IMR-90 (cell line): ENCODE measurements around the gene PPP4C. TPM values are rescaled to one million over a fixed set of nuclear protein-coding genes. Genes with fewer than 3 reads are reported as not detected.

ENCODE experiments used
- ATAC-seq: fragments of 200-7000 bp; cut with Tn5 transposase; 2 replicates; pipeline ENCODE4 v1.9.1; 2020; ENCODE audit warnings: low read depth, mild to moderate bottlenecking, moderate library complexity
- BruUV-seq: library from RNA; stranded (reverse); fragments of 400-500 nt; replicated peaks from 2 replicates; lab custom pipeline; 2021; lab: Mats Ljungman, UMichigan
- CTCF ChIA-PET: fragments of 300-600 bp; formaldehyde crosslinking; extraction: SDS; loops from one replicate; lab custom pipeline; 2021; ENCODE audit warnings: antibody characterized with exemption; lab: Yijun Ruan, JAX
- POLR2A ChIA-PET: fragments of 300-600 bp; sonication (Branson Sonifier 250); formaldehyde crosslinking; loops from one replicate; lab custom pipeline; 2022; ENCODE audit warnings: antibody characterized with exemption; ENCODE audit not compliant: unreplicated experiment; lab: Charles Lee
- DNase-seq: peaks from one replicate; pipeline ENCODE4 v3.0.0; 2013
- H2AFZ ChIP-seq: replicated peaks from 2 replicates; pipeline ENCODE3; 2013; ENCODE audit warnings: low read length, mild to moderate bottlenecking; ENCODE audit not compliant: poor library complexity
- H2AK5ac ChIP-seq: 2 replicates; pipeline ENCODE4 v1.6.1; 2013; ENCODE audit warnings: low read depth, low read length, inconsistent platforms
- H2AK9ac ChIP-seq: replicated peaks from 2 replicates; pipeline ENCODE3; 2013; ENCODE audit warnings: mild to moderate bottlenecking, low read depth, low read length, moderate library complexity; ENCODE audit not compliant: poor library complexity
- H2BK120ac ChIP-seq: 2 replicates; pipeline ENCODE4 v1.6.1; 2013; ENCODE audit warnings: low read depth, low read length, inconsistent platforms
- H2BK15ac ChIP-seq: 3 replicates; pipeline ENCODE4 v1.6.1; 2013; ENCODE audit warnings: low read depth, low read length, inconsistent platforms
- H2BK20ac ChIP-seq: 2 replicates; pipeline ENCODE4 v1.6.1; 2013; ENCODE audit warnings: low read depth, mild to moderate bottlenecking, inconsistent platforms, low read length, moderate library complexity
- H2BK5ac ChIP-seq: 2 replicates; pipeline ENCODE4 v1.6.1; 2013; ENCODE audit warnings: mild to moderate bottlenecking, low read depth, low read length, inconsistent platforms; ENCODE audit not compliant: poor library complexity, severe bottlenecking
- H3K14ac ChIP-seq: replicated peaks from 2 replicates; pipeline ENCODE4 v1.6.1; 2013; ENCODE audit warnings: low read depth, low read length, inconsistent platforms
- H3K18ac ChIP-seq: 2 replicates; pipeline ENCODE4 v1.6.1; 2013; ENCODE audit warnings: low read depth, low read length, control low read depth
- H3K23ac ChIP-seq: 2 replicates; pipeline ENCODE4 v1.6.1; 2013; ENCODE audit warnings: low read depth, low read length, inconsistent platforms
- H3K27ac ChIP-seq: 2 replicates; pipeline ENCODE4 v1.5.1; 2013; ENCODE audit warnings: mild to moderate bottlenecking, control low read depth, low read length; ENCODE audit not compliant: insufficient read depth
- H3K27me3 ChIP-seq: 2 replicates; pipeline ENCODE4 v1.6.1; 2013; ENCODE audit warnings: low read length; ENCODE audit not compliant: control insufficient read depth, insufficient read depth
- H3K36me3 ChIP-seq: 2 replicates; pipeline ENCODE4 v1.6.1; 2013; ENCODE audit warnings: low read length, mixed read lengths; ENCODE audit not compliant: control insufficient read depth, insufficient read depth
- H3K4ac ChIP-seq: 2 replicates; pipeline ENCODE4 v1.6.1; 2013; ENCODE audit warnings: low read depth, low read length, inconsistent platforms
- H3K4me1 ChIP-seq: 2 replicates; pipeline ENCODE4 v1.6.1; 2013; ENCODE audit warnings: low read length, mixed read lengths; ENCODE audit not compliant: control insufficient read depth, insufficient read depth
- H3K4me2 ChIP-seq: 2 replicates; pipeline ENCODE4 v1.6.1; 2013; ENCODE audit warnings: low read depth, mild to moderate bottlenecking, control low read depth, low read length, moderate library complexity
- H3K4me3 ChIP-seq: 2 replicates; pipeline ENCODE4 v1.5.1; 2013; ENCODE audit warnings: low read depth, mild to moderate bottlenecking, control low read depth, low read length, moderate library complexity; ENCODE audit not compliant: insufficient read depth
- H3K56ac ChIP-seq: 2 replicates; pipeline ENCODE4 v1.6.1; 2013; ENCODE audit warnings: low read length, inconsistent platforms; ENCODE audit not compliant: insufficient read depth; ENCODE audit errors: extremely low read depth
- H3K79me1 ChIP-seq, 2 experiments: 2 replicates each; pipeline ENCODE4 v1.6.1; 2013; ENCODE audit warnings: low read length in 2 of 2, inconsistent platforms in 1 of 2, low read depth in 1 of 2
- H3K9ac ChIP-seq: 2 replicates; pipeline ENCODE4 v1.6.1; 2013; ENCODE audit warnings: low read depth, low read length, control low read depth
- H3K9me1 ChIP-seq: 2 replicates; pipeline ENCODE4 v1.6.1; 2013; ENCODE audit warnings: low read length, inconsistent platforms; ENCODE audit not compliant: insufficient read depth
- H3K9me3 ChIP-seq: 2 replicates; pipeline ENCODE4 v1.6.1; 2013; ENCODE audit warnings: low read length; ENCODE audit not compliant: control insufficient read depth, insufficient read depth
- H4K20me1 ChIP-seq: 2 replicates; pipeline ENCODE4 v1.6.1; 2013; ENCODE audit warnings: low read length, inconsistent platforms; ENCODE audit not compliant: insufficient read depth
- H4K5ac ChIP-seq: 2 replicates; pipeline ENCODE4 v1.6.1; 2013; ENCODE audit warnings: mild to moderate bottlenecking, low read depth, low read length, control low read depth
- H4K8ac ChIP-seq, 2 experiments: 2 replicates each; pipeline ENCODE4 v1.6.1; 2013; ENCODE audit warnings: low read depth in 2 of 2, low read length in 2 of 2, control low read depth in 1 of 2, inconsistent platforms in 1 of 2
- H4K91ac ChIP-seq: 2 replicates; pipeline ENCODE4 v1.6.1; 2013; ENCODE audit warnings: low read depth, low read length, inconsistent platforms; ENCODE audit not compliant: insufficient read depth
- BHLHE40 ChIP-seq: fragments of 150-350 bp; IDR thresholded peaks from 2 replicates; pipeline ENCODE4 v1.6.1; 2016; ENCODE audit warnings: mild to moderate bottlenecking, low read depth, low read length
- CEBPB ChIP-seq: IDR thresholded peaks from 2 replicates; pipeline ENCODE4 v1.6.1; 2012; ENCODE audit warnings: low read depth, low read length, improper control_type of control experiment
- CHD1 ChIP-seq: IDR thresholded peaks from 2 replicates; pipeline ENCODE4 v1.6.1; 2012; ENCODE audit warnings: low read depth, low read length, improper control_type of control experiment
- CTCF ChIP-seq: conservative IDR thresholded peaks from 2 replicates; pipeline ENCODE4 v1.5.1; 2012; ENCODE audit warnings: mild to moderate bottlenecking, low read depth, low read length, improper control_type of control experiment
- FOS ChIP-seq: fragments of 150-350 bp; IDR thresholded peaks from 2 replicates; pipeline ENCODE4 v1.6.1; 2016; ENCODE audit warnings: low read depth, low read length
- MAFK ChIP-seq: IDR thresholded peaks from 2 replicates; pipeline ENCODE4 v1.6.1; 2012; ENCODE audit warnings: low read depth, low read length, improper control_type of control experiment
- MAZ ChIP-seq: IDR thresholded peaks from 2 replicates; pipeline ENCODE4 v1.6.1; 2012; ENCODE audit warnings: low read depth, mild to moderate bottlenecking, low read length, improper control_type of control experiment, moderate library complexity, borderline replicate concordance
- MXI1 ChIP-seq: IDR thresholded peaks from 2 replicates; pipeline ENCODE4 v1.6.1; 2012; ENCODE audit warnings: low read depth, mild to moderate bottlenecking, low read length, moderate library complexity, borderline replicate concordance
- NFE2L2 ChIP-seq: fragments of 150-350 bp; IDR thresholded peaks from 2 replicates; pipeline ENCODE4 v1.6.1; 2016; ENCODE audit warnings: low read depth, mild to moderate bottlenecking, low read length
- POLR2A ChIP-seq: IDR thresholded peaks from 2 replicates; pipeline ENCODE4 v1.6.1; 2012; ENCODE audit warnings: mild to moderate bottlenecking, low read depth, low read length
- RAD21 ChIP-seq: IDR thresholded peaks from 2 replicates; pipeline ENCODE4 v1.6.1; 2012; ENCODE audit warnings: low read length, improper control_type of control experiment
- RCOR1 ChIP-seq: IDR thresholded peaks from 2 replicates; pipeline ENCODE4 v1.6.1; 2012; ENCODE audit warnings: mild to moderate bottlenecking, low read length, improper control_type of control experiment; ENCODE audit not compliant: insufficient replicate concordance
- RFX5 ChIP-seq: IDR thresholded peaks from 2 replicates; pipeline ENCODE4 v1.8.0; 2012; ENCODE audit warnings: low read depth, mild to moderate bottlenecking, low read length, moderate library complexity
- SMC3 ChIP-seq: fragments of 150-350 bp; IDR thresholded peaks from 2 replicates; pipeline ENCODE4 v1.6.1; 2016; ENCODE audit warnings: low read depth, mild to moderate bottlenecking, antibody characterized with exemption, low read length, moderate library complexity
- USF2 ChIP-seq: fragments of 150-350 bp; IDR thresholded peaks from 2 replicates; pipeline ENCODE4 v1.6.1; 2017; ENCODE audit warnings: mild to moderate bottlenecking, antibody characterized with exemption, low read length, low read depth
- WGBS, 2 experiments: methylation state at CpG; one replicate each; pipeline versions ENCODE4 v1.1.5 to v1.1.7; 2013; ENCODE audit warnings: missing lambda C conversion rate in 2 of 2; ENCODE audit not compliant: insufficient read length in 1 of 2; ENCODE audit errors: extremely low coverage in 2 of 2; 5-methylcytosine and 5-hydroxymethylcytosine counted together
- dilution Hi-C: fragments of 300-500 bp; cut with HindIII; formaldehyde crosslinking; loops from one replicate; pipeline ENCODE4 v1.14.3; 2018; ENCODE audit warnings: low sequenced_read_pairs; ENCODE audit not compliant: unreplicated experiment
- in situ Hi-C: fragments of 300-500 bp; cut with MboI; formaldehyde crosslinking; loops from 3 replicates; pipeline ENCODE4 v1.14.3; 2019; ENCODE audit warnings: low sequenced_read_pairs, inconsistent platforms, mixed read lengths
- intact Hi-C: fragments of 100-400 bp; cut with micrococcal nuclease; formaldehyde crosslinking; loops from 2 replicates; pipeline ENCODE4 v1.10.0; 2022
- polyA plus RNA-seq, 3 experiments: library from polyadenylated mRNA; depleted of rRNA; stranded (reverse); fragments of >200 nt; gene quantifications; 2 replicates each; pipeline ENCODE4 v1.2.3, GENCODE V29; 2012; ENCODE audit warnings: low replicate concordance in 1 of 3
- total RNA-seq: library from RNA; depleted of rRNA; stranded (reverse); fragments of >200 nt; gene quantifications from 2 replicates; pipeline ENCODE4 v1.2.3, GENCODE V29; 2012

The PPP4C gene
- total and polyA plus RNA-seq, 2 of the 4 experiments (the other 2 are of a cell fraction) = 200 to 209 TPM

- peaks cover 43% of the 10 kb centered on the region for H3K36me3 ChIP-seq
- peak overlapping the region; percentile 98 for H2AK5ac ChIP-seq
- BruUV-seq = TSS peak; percentile 22
- H2BK15ac ChIP-seq = no peak overlapping the region
- H3K4me1 ChIP-seq = peaks cover 32% of the 10 kb centered on the region
- CTCF ChIA-PET = interaction anchor here (1.0 kb wide), 1 partner anchor 11 kb away, joined by 3 read pairs; no protein-coding TSS in a partner anchor
- H2AFZ ChIP-seq = peak overlapping the region; percentile 84
- peak overlapping the region; percentile 96 for H3K4ac ChIP-seq
- intact Hi-C loops = no loop called here
- H2BK20ac ChIP-seq = no peak overlapping the region
- H3K9me1 ChIP-seq = peaks cover 23% of the 10 kb centered on the region
- peak overlapping the region; percentile 54; the same call in 1 of the 2 replicates for H2BK120ac ChIP-seq
- peak overlapping the region; percentile 98 for H3K23ac ChIP-seq
- no peaks in the 10 kb centered on the region for H3K27me3 ChIP-seq
- peak overlapping the region; percentile 100 for H2AK9ac ChIP-seq
- H3K18ac ChIP-seq = peak overlapping the region; percentile 56
- peak overlapping the region; percentile 96 for H3K4me2 ChIP-seq
- H3K79me1 ChIP-seq = peaks cover 25 to 61% of the 10 kb centered on the region in 2 experiments; a peak in 3 of 4 replicates
- H4K5ac ChIP-seq = peak overlapping the region; percentile 45
- peak overlapping the region; percentile 99 for H3K27ac ChIP-seq
- ATAC-seq (peak; percentile 27), DNase-seq (peak; percentile 70)
- WGBS, 2 experiments = 2% methylated on average over 9 of the region's 44 CpGs; no CpG with 5 or more reads in 1 of the 2 experiments
- H3K9me3 ChIP-seq = no peaks in the 10 kb centered on the region
- H4K20me1 ChIP-seq = peaks cover 55% of the 10 kb centered on the region
- H3K56ac ChIP-seq = peak overlapping the region; percentile 89
- H3K4me3 ChIP-seq = peak overlapping the region; percentile 85
- H4K91ac ChIP-seq = peak overlapping the region; percentile 96
- peak overlapping the region; percentile 98 for H2BK5ac ChIP-seq
- H3K14ac ChIP-seq = peak overlapping the region; percentile 98
- H3K9ac ChIP-seq = peak overlapping the region; percentile 96
- POLR2A ChIA-PET = interaction anchor here (1.0 to 1.3 kb wide), 3 partner anchors 10 to 13 kb away, joined by 3 to 6 read pairs (median 4); no protein-coding TSS in a partner anchor
- dilution Hi-C loops = no loop called here
- peak overlapping the region; percentile 71 to 84 for H4K8ac ChIP-seq
- in situ Hi-C loops = no loop called here
- TF ChIP-seq RCOR1 (no peak), FOS (no peak; the same call in 1 of the 2 replicates), CEBPB (peak; percentile 84), RAD21 (no peak), NFE2L2 (peak; percentile 72), SMC3 (no peak), USF2 (no peak; the same call in 1 of the 2 replicates), BHLHE40 (0 out of 2 replicates have a peak, but pooled peaks have one; percentile 27), MAFK (no peak), MXI1 (0 out of 2 replicates have a peak, but pooled peaks have one; percentile 40), POLR2A (peak; percentile 6; the same call in 1 of the 2 replicates), CTCF (no peak), RFX5 (no peak), MAZ (no peak; the same call in 1 of the 2 replicates), CHD1 (no peak; the same call in 1 of the 2 replicates)
Measured at GRCh38 chr16:30065943-30066760, 9.6 kb upstream of the PPP4C start.
